Ascending aorta (tissue), 2 donors: ENCODE measurements around the gene PDE8B. TPM values are rescaled to one million over a fixed set of nuclear protein-coding genes. Genes with fewer than 3 reads are reported as not detected.

Source experiments
- DNase-seq, 2 donors: peaks; one replicate each; pipeline ENCODE4 v3.0.0-alpha.2; 2019; ENCODE audit warnings: low spot score in 2 of 2
- H3K27ac ChIP-seq, 2 donors: fragments of 200-600 bp; sonication (generic); one replicate each; pipeline ENCODE4 v1.5.1; 2016 to 2017; ENCODE audit warnings: mild to moderate bottlenecking in 1 of 2
- H3K27me3 ChIP-seq: fragments of 200-600 bp; sonication (generic); one replicate; pipeline ENCODE4 v1.5.1; 2017
- H3K36me3 ChIP-seq, 2 donors: fragments of 200-600 bp; sonication (generic); one replicate each; pipeline ENCODE4 v1.5.1; 2016
- H3K4me1 ChIP-seq, 2 donors: fragments of 200-600 bp; sonication (generic); one replicate each; pipeline ENCODE4 v1.5.1; 2016 to 2017; ENCODE audit warnings: mild to moderate bottlenecking in 1 of 2
- H3K4me3 ChIP-seq, 2 donors: fragments of 200-600 bp; sonication (generic); one replicate each; pipeline ENCODE4 v1.5.1; 2016 to 2017; ENCODE audit warnings: mild to moderate bottlenecking in 1 of 2
- H3K9me3 ChIP-seq, 2 donors: fragments of 200-600 bp; sonication (generic); one replicate each; pipeline ENCODE4 v1.5.1; 2016
- intact Hi-C: fragments of 100-400 bp; cut with DNase I; formaldehyde crosslinking; loops from one replicate; pipeline ENCODE4 v1.15.1; 2023
- total RNA-seq: library from RNA; depleted of rRNA; stranded (reverse); fragments of >200 nt; gene quantifications from one replicate; pipeline ENCODE4 v1.1.0, GENCODE V29; 2016
- TF ChIP-seq, protein P1 (sequence below), 3 experiments: fragments of 200-600 bp in 2 of 3; fragments of 450-650 bp in 1 of 3; sonication (generic) in 2 of 3; IDR thresholded peaks; one replicate each; pipeline ENCODE4 v1.5.1; 2016 to 2019; ENCODE audit warnings: antibody characterized with exemption in 3 of 3, mild to moderate bottlenecking in 1 of 3, moderate library complexity in 1 of 3

The PDE8B gene
- total RNA-seq, 1 donor from 2014 or later = 28.1 TPM

DNA sequence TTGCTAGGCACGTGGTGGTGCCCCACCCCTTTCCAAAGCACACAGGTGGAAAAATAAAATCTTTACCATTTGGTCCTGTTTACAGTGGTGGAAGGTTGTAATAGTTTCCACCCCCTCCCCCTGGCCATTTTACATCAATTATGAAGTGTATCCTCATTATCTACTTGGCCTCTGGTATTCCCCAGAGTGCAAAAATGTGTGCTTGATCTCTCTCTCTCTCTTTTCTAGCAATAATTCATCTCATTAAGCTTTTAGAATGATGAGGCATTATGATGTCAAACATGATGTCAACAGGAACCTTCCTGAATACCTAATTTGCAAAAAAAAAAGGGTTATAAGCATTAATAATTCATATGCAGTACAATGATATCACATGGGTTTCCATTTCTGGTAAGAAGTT, 3.1 kb downstream of the PDE8B start:
- no peaks in the 10 kb centered on the region for H3K9me3 ChIP-seq
- no peaks in the 10 kb centered on the region for H3K27me3 ChIP-seq
- H3K36me3 ChIP-seq = no peaks in the 10 kb centered on the region
- H3K4me3 ChIP-seq = no peak overlapping the region
- H3K4me1 ChIP-seq = peaks cover 0 to 2% of the 10 kb centered on the region in 2 donors
- no peak overlapping the region for H3K27ac ChIP-seq
- TF ChIP-seq, protein P1, sequence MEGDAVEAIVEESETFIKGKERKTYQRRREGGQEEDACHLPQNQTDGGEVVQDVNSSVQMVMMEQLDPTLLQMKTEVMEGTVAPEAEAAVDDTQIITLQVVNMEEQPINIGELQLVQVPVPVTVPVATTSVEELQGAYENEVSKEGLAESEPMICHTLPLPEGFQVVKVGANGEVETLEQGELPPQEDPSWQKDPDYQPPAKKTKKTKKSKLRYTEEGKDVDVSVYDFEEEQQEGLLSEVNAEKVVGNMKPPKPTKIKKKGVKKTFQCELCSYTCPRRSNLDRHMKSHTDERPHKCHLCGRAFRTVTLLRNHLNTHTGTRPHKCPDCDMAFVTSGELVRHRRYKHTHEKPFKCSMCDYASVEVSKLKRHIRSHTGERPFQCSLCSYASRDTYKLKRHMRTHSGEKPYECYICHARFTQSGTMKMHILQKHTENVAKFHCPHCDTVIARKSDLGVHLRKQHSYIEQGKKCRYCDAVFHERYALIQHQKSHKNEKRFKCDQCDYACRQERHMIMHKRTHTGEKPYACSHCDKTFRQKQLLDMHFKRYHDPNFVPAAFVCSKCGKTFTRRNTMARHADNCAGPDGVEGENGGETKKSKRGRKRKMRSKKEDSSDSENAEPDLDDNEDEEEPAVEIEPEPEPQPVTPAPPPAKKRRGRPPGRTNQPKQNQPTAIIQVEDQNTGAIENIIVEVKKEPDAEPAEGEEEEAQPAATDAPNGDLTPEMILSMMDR (IDR thresholded peaks at IDR 0.05) = no peak
- DNase-seq = no peak
- intact Hi-C loops = loop anchor here (5.0 to 10.0 kb wide), 4 partner anchors 46 to 281 kb away; partner anchors contain the start of gene WDR41

DNA sequence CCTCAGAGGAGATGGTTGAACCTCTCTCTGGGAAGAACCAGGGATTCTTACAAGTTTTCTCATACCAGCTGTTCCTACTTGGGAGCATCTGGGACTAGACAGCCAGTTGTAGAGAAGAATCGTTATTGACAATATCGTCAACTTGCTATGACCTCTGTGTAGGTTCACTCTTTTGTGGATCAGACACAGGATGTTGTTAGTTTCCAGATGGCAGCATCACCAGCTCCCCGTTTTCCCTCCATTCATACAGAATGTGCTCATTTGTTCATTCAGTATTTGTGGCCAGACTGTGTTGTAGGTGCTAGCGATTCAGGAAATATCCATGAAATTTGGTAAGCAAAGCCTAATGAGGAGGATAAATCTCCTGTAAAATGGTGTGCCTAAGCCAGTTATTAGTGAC, 3.7 kb downstream of the PDE8B start:
- intact Hi-C loops = loop anchor here (5.0 to 10.0 kb wide), 4 partner anchors 47 to 281 kb away; partner anchors contain the start of gene WDR41
- Histone ChIP-seq H3K4me3 (no peak overlapping the region), H3K36me3 (no peaks in the 10 kb centered on the region), H3K9me3 (no peaks in the 10 kb centered on the region), H3K27me3 (no peaks in the 10 kb centered on the region), H3K27ac (no peak overlapping the region), H3K4me1 (peaks cover 0 to 2% of the 10 kb centered on the region in 2 donors)
- no peak for DNase-seq
- TF ChIP-seq, protein P1 (IDR thresholded peaks at IDR 0.05) = no peak

DNA sequence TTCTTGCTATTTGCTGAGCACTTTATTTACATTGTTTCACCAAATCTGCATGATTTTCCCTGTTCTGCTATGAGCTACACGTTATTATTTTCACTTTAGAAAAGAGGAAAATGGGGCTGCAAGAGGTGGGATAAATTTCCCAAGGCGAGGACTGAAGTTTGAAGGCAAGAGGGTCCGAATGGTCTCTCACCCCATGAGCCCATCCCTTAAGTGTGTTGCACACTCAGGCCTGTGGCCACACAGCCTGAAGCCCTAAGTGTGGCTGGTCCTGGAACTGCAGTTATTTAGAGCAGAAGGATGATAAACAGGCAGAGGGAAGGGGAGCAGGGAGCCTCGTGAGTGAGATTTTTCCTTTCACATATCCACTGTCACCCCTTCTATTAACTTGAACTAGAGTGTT, 7.8 kb downstream of the PDE8B start:
- Histone ChIP-seq H3K27ac (no peak overlapping the region), H3K36me3 (no peaks in the 10 kb centered on the region), H3K9me3 (no peaks in the 10 kb centered on the region), H3K27me3 (no peaks in the 10 kb centered on the region), H3K4me3 (no peak overlapping the region), H3K4me1 (no peaks in the 10 kb centered on the region)
- TF ChIP-seq, protein P1 (IDR thresholded peaks at IDR 0.05) = peak in 2 of 3 experiments; percentile 13 to 15
- DNase-seq = no peak
- intact Hi-C loops = loop anchor here (10.0 kb wide), 1 partner anchor 277 kb away; the partner anchor contains the start of gene WDR41

DNA sequence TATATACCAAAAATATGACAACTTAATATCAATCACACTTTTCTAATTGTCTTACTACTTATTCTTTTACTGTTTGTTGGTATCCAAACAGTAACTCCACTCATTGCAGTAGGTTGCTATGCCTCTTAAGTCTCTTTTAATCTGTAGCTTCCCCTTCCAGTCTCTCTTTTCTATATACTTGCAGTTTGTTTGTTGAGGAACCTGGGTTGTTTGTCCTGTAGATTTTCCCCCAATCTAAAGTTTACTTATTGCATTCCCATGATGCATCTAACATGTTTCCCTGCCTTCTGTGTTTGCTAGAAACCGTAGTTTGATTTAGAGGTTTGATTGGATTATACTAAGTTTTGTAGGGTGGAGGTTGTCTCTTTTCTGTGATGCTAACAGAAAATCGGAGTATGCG, 10.6 kb downstream of the PDE8B start:
- DNase-seq = no peak
- Histone ChIP-seq H3K36me3 (no peaks in the 10 kb centered on the region), H3K9me3 (no peaks in the 10 kb centered on the region), H3K4me1 (peaks cover 0 to 13% of the 10 kb centered on the region in 2 donors), H3K27me3 (no peaks in the 10 kb centered on the region), H3K27ac (no peak overlapping the region), H3K4me3 (no peak overlapping the region)
- TF ChIP-seq, protein P1 (IDR thresholded peaks at IDR 0.05) = no peak
- intact Hi-C loops = no loop called here

DNA sequence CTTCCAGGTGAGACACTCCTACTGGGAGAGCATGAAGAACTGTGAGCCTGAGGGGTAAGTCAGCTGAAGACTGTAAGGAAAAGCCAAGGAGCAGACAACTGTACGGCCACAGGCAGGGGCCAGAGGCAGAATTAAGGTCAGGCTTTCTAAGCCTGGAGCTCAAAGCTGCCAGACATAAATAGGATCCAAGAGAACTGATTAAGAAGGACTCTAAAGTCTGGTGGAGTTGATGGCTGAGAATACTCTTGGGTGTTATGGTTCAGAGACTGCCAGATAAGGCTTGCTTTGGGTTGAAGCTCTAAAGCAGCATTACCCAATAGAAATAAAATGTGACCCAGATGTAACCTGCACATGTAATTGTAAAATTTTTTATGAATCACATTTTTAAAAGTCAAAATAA, 12.2 kb downstream of the PDE8B start:
- DNase-seq = no peak
- intact Hi-C loops = no loop called here
- Histone ChIP-seq H3K4me3 (no peak overlapping the region), H3K27me3 (no peaks in the 10 kb centered on the region), H3K27ac (no peak overlapping the region), H3K9me3 (no peaks in the 10 kb centered on the region), H3K36me3 (no peaks in the 10 kb centered on the region), H3K4me1 (peaks cover 0 to 13% of the 10 kb centered on the region in 2 donors)
- TF ChIP-seq, protein P1 (IDR thresholded peaks at IDR 0.05) = no peak

DNA sequence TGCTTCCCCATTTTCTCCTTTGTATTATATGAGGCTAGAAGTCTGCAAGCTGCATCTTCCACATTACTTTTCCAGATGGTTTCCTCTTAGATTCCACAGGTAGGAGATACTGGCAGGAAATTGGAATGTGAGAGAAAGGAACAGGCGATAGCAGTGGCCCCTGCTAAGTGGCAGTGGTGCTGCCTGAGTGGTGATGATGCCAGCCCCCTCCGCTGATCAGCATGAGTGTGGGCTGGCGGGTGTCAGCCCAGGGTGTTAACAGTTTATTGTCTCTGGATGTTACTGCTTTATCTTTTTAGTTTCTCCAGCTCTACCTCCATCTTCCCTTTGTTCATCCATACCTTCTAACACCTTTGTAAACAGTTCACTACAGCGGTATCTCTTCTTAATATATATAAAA, 13.2 kb downstream of the PDE8B start:
- Histone ChIP-seq H3K27me3 (no peaks in the 10 kb centered on the region), H3K4me3 (no peak overlapping the region), H3K36me3 (no peaks in the 10 kb centered on the region), H3K9me3 (no peaks in the 10 kb centered on the region), H3K4me1 (peaks cover 0 to 13% of the 10 kb centered on the region in 2 donors), H3K27ac (no peak overlapping the region)
- TF ChIP-seq, protein P1 (IDR thresholded peaks at IDR 0.05) = no peak
- DNase-seq = no peak
- intact Hi-C loops = no loop called here
